22Rv1 (cell line): Measurements from ENCODE around the gene EFNB3.

Experiments used
- CTCF ChIP-seq: fragments of 450-650 bp; IDR thresholded peaks from 2 replicates; pipeline ENCODE4 v1.5.1; 2017; ENCODE audit warnings: mild to moderate bottlenecking
- ZFX ChIP-seq: fragments of 450-650 bp; IDR thresholded peaks from 2 replicates; pipeline ENCODE4 v1.6.1; 2017; ENCODE audit warnings: antibody characterized with exemption, borderline replicate concordance

GRCh38 chr17:7697828-7698588 is 7.0 kb upstream of the EFNB3 start:
- TF ChIP-seq CTCF (no peak), ZFX (no peak)
